Measurements from ENCODE around the gene ALOX12B.

DNA sequence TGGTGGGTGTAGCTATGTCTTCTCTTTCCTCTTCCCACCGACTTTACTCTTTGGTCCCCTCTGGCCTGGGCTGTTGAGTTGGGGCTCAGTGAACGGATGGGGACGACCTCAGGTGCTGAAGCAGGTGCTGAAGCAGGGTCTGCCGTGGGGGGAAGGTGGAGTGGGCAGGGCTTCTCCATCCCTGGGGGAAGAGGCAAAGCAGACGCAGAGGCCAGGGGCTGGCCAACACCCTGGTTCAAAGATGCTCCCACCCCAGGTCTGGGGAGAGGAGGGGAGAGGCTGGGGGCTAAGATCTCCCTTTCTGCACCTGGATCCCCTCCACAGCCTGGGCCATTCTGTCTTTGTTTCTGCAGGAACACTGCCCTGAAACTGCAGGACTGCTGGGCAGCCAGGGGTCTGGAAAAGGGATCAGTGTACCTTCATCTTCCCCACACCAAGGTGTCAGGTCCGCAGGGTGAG is 22.9 kb downstream of the ALOX12B start:
- TF ChIP-seq CTCF (IDR thresholded peaks at IDR 0.05; ENCODE audit: insufficient read depth, low read length, poor library complexity, severe bottlenecking) (no peak), EZH2phosphoT487 (conservative IDR thresholded peaks at IDR 0.05; ENCODE audit: low read length) (no peak)
